ENCODE results near the gene FBXO44.

- no peak for TF ChIP-seq ZC3H10 (CRISPR knock-in tag; IDR thresholded peaks at IDR 0.05)
- TF ChIP-seq GLIS3 (CRISPR knock-in tag; IDR thresholded peaks at IDR 0.05) = no peak
- no peak for TF ChIP-seq PATZ1 (CRISPR knock-in tag; IDR thresholded peaks at IDR 0.05; ENCODE audit: borderline replicate concordance)
- no peak for TF ChIP-seq RARB (CRISPR knock-in tag; IDR thresholded peaks at IDR 0.05)
- no peak for TF ChIP-seq ZFP3 (CRISPR knock-in tag; IDR thresholded peaks at IDR 0.05)
- TF ChIP-seq, protein P1, sequence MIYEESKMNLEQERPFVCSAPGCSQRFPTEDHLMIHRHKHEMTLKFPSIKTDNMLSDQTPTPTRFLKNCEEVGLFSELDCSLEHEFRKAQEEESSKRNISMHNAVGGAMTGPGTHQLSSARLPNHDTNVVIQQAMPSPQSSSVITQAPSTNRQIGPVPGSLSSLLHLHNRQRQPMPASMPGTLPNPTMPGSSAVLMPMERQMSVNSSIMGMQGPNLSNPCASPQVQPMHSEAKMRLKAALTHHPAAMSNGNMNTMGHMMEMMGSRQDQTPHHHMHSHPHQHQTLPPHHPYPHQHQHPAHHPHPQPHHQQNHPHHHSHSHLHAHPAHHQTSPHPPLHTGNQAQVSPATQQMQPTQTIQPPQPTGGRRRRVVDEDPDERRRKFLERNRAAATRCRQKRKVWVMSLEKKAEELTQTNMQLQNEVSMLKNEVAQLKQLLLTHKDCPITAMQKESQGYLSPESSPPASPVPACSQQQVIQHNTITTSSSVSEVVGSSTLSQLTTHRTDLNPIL (CRISPR knock-in tag; IDR thresholded peaks at IDR 0.05; ENCODE audit: low read depth) = no peak
- no peak for TF ChIP-seq ARNTL (CRISPR knock-in tag; IDR thresholded peaks at IDR 0.05; ENCODE audit: borderline replicate concordance, low read depth)
- no peak for TF ChIP-seq SNAI2 (CRISPR knock-in tag; IDR thresholded peaks at IDR 0.05)
- no peak for TF ChIP-seq CSDC2 (CRISPR knock-in tag; IDR thresholded peaks at IDR 0.05)
These were observed 16.1 kb downstream of the FBXO44 start for GRCh38 chr1:11670747-11671146.
